Measurements from ENCODE around the gene SSC5D. TPM values are rescaled to one million over a fixed set of nuclear protein-coding genes. Genes with fewer than 3 reads are reported as not detected.

Gene SSC5D
- total RNA-seq, 1 experiment from 2014 or later: 3.2 TPM

- Histone ChIP-seq H2BK12ac (ENCODE audit: insufficient read length, low read depth, low read length) (no peak overlapping the region), H3K79me1 (ENCODE audit: insufficient read depth, low read depth, low read length, poor library complexity, severe bottlenecking) (no peaks in the 10 kb centered on the region), H3K27ac (ENCODE audit: insufficient read length, low read depth, low read length) (no peak overlapping the region), H2AFZ (ENCODE audit: low read length) (no peak overlapping the region), H2BK120ac (ENCODE audit: low read depth, low read length, poor library complexity, severe bottlenecking) (no peak overlapping the region), H3K9ac (ENCODE audit: extremely low read depth, insufficient read length, low read length) (no peak overlapping the region), H3K23me2 (ENCODE audit: insufficient read length, low read depth, low read length, poor library complexity, severe bottlenecking) (peaks cover 7% of the 10 kb centered on the region), H4K91ac (ENCODE audit: insufficient read length, low read depth, low read length) (no peak overlapping the region), H4K20me1 (ENCODE audit: control insufficient read depth, insufficient read depth, insufficient read length) (no peaks in the 10 kb centered on the region), H3K14ac (ENCODE audit: insufficient read depth, low read length) (no peak overlapping the region), H3K4me1 (ENCODE audit: insufficient read depth, low read length) (peaks cover 8% of the 10 kb centered on the region; the same call in 1 of the 2 replicates), H2AK5ac (ENCODE audit: insufficient read length, low read length) (no peak overlapping the region), H3K79me2 (ENCODE audit: insufficient read depth, low read length) (no peaks in the 10 kb centered on the region), H3K56ac (ENCODE audit: insufficient read length, low read depth, low read length) (no peak overlapping the region), H4K8ac (replicated peaks; ENCODE audit: insufficient read length, low read depth, low read length) (no peak overlapping the region), H3K9me3 (ENCODE audit: control insufficient read depth, low read depth, low read length) (no peaks in the 10 kb centered on the region), H2BK5ac (ENCODE audit: insufficient read length, low read length) (no peak overlapping the region), H2BK20ac (ENCODE audit: low read depth, low read length, poor library complexity, severe bottlenecking) (no peak overlapping the region), H3K4me2 (ENCODE audit: insufficient read depth, insufficient read length, low read length) (no peak overlapping the region), H3K4ac (ENCODE audit: low read depth, low read length) (no peak overlapping the region), H2BK15ac (ENCODE audit: low read depth, low read length) (no peak overlapping the region), H3K27me3 (ENCODE audit: insufficient read depth, low read length) (no peaks in the 10 kb centered on the region), H3K18ac (ENCODE audit: insufficient read length, low read depth, low read length) (no peak overlapping the region), H4K5ac (ENCODE audit: insufficient read length, low read depth, low read length) (no peak overlapping the region), H3T11ph (ENCODE audit: low read length) (no peak overlapping the region), H3K23ac (ENCODE audit: insufficient read length, low read depth, low read length) (no peak overlapping the region)
- H3K4me3 Mint-ChIP-seq: no peak overlapping the region
- no peak for DNase-seq
- no peaks in the 10 kb centered on the region; a peak in 1 of 5 replicates for H3K9me3 Mint-ChIP-seq
- peaks cover 36 to 56% of the 10 kb centered on the region in 2 experiments for H3K4me1 Mint-ChIP-seq
- no CpG with 5 or more reads among the region's 5 CpGs for WGBS (ENCODE audit: extremely low coverage, insufficient read length, low lambda C conversion rate)
- H3K27ac Mint-ChIP-seq: no peak overlapping the region
- H3K27me3 Mint-ChIP-seq (ENCODE audit: low read depth): peaks cover 2% of the 10 kb centered on the region
- no peak for TF ChIP-seq CTCF (conservative IDR thresholded peaks at IDR 0.05)
- H3K36me3 Mint-ChIP-seq (ENCODE audit: insufficient read depth in 1 of 3, low read depth in 3 of 3): no peaks in the 10 kb centered on the region
Measured at GRCh38 chr19:55552206-55552605, 64.0 kb downstream of the SSC5D start.

All from H9 (cell line).